Osteocyte (in vitro differentiated cells): ENCODE data around the gene CDH16. TPM values are rescaled to one million over a fixed set of nuclear protein-coding genes. Genes with fewer than 3 reads are reported as not detected.

ENCODE experiments used
- DNase-seq: peaks from one replicate; pipeline ENCODE4 v3.0.0; 2021; ENCODE audit warnings: mixed read lengths; ENCODE audit not compliant: unreplicated experiment; ENCODE audit errors: extremely low spot score
- H3K27ac Mint-ChIP-seq: one replicate; pipeline ENCODE4 v1.8.0; 2021; ENCODE audit warnings: mild to moderate bottlenecking, mixed read lengths; ENCODE audit not compliant: unreplicated experiment
- H3K27me3 Mint-ChIP-seq: one replicate; pipeline ENCODE4 v1.8.0; 2021; ENCODE audit warnings: mixed read lengths; ENCODE audit not compliant: unreplicated experiment
- H3K36me3 Mint-ChIP-seq: one replicate; pipeline ENCODE4 v1.8.0; 2021; ENCODE audit warnings: mixed read lengths; ENCODE audit not compliant: unreplicated experiment
- H3K4me1 Mint-ChIP-seq: one replicate; pipeline ENCODE4 v1.8.0; 2021; ENCODE audit warnings: mixed read lengths; ENCODE audit not compliant: unreplicated experiment
- H3K4me3 Mint-ChIP-seq: one replicate; pipeline ENCODE4 v1.8.0; 2021; ENCODE audit warnings: mild to moderate bottlenecking, moderate library complexity, mixed read lengths; ENCODE audit not compliant: unreplicated experiment
- H3K9me3 Mint-ChIP-seq: one replicate; pipeline ENCODE4 v1.8.0; 2021; ENCODE audit warnings: mixed read lengths; ENCODE audit not compliant: unreplicated experiment
- total RNA-seq: library from RNA; stranded (reverse); gene quantifications from 2 replicates; pipeline ENCODE4 v1.2.1, GENCODE V29; 2021
- TF ChIP-seq, protein P1 (sequence below): fragments of 200-600 bp; sonication (generic); IDR thresholded peaks from 2 replicates; pipeline ENCODE4 v1.5.0; 2021; ENCODE audit warnings: antibody characterized with exemption, mild to moderate bottlenecking, moderate library complexity

CDH16 gene
- total RNA-seq, 1 donor from 2014 or later: not detected

DNA sequence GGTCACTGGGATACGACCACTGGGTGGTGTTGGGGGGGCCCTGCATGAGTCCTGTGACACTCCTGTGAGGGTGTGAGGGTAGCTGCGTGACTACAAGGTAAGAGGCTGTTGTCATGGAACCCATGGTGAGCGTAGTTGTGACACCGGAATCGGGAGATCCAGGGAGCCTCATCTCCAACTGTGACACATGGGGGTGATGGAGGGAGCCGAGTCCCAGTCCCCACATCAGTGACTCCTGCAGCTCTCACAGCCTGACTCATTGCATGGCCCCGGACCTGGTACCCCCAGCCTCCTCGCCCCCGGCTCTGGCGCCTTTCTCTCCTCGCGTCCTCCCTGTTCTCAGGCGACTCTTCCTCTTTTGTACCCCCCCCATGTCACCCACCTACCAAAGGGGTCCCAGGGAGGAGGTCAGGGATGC, 14.2 kb downstream of the CDH16 start:
- no peak overlapping the region for H3K4me3 Mint-ChIP-seq
- no peak overlapping the region for H3K27ac Mint-ChIP-seq

DNA sequence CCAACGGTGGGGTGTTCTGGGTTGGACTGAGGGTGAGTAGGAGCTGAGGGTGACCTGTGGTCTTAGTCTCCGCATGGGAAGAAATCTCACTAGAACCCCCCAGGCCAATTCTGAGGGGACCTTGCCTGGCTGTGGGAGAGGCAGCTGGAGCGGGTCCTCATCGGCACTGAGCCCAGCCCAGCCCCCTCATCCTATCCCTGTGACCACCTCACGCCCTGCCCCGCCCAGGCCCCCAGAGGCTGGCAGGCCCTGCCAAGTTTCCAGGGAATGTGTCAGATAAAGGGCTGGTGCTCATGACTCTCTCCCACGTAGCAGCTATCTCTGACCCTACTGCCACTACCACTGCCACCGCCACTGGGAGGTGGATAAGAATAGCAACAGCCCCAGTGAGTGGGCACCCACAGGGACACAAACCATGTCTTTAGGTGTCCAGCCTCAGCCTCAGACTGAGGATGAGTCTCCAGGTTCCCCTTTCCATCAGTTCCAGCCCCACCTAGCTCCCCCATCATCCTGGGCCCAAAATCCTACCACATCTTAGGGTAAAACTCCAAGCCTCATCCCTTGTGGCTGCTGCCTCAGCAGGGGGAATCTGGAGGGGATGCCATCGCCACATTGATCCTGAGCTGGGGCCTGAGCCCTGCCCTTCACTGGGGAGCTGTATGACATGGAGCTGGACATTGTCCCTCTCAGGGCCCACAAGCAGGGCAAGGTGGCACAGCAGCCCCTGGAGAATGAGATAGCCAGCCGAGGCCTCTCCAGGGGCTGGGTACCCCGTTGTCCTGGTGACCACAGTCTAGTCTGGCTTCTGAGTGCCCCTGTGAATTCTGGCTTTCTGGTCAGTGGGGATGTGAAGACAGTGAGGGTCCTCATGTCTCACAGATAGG, 14.9 kb downstream of the CDH16 start:
- TF ChIP-seq, protein P1, sequence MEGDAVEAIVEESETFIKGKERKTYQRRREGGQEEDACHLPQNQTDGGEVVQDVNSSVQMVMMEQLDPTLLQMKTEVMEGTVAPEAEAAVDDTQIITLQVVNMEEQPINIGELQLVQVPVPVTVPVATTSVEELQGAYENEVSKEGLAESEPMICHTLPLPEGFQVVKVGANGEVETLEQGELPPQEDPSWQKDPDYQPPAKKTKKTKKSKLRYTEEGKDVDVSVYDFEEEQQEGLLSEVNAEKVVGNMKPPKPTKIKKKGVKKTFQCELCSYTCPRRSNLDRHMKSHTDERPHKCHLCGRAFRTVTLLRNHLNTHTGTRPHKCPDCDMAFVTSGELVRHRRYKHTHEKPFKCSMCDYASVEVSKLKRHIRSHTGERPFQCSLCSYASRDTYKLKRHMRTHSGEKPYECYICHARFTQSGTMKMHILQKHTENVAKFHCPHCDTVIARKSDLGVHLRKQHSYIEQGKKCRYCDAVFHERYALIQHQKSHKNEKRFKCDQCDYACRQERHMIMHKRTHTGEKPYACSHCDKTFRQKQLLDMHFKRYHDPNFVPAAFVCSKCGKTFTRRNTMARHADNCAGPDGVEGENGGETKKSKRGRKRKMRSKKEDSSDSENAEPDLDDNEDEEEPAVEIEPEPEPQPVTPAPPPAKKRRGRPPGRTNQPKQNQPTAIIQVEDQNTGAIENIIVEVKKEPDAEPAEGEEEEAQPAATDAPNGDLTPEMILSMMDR: no peak
- no peaks in the 10 kb centered on the region for H3K36me3 Mint-ChIP-seq
- H3K9me3 Mint-ChIP-seq: no peaks in the 10 kb centered on the region
- no peak for DNase-seq
- peaks cover 16% of the 10 kb centered on the region for H3K4me1 Mint-ChIP-seq
- H3K27ac Mint-ChIP-seq: no peak overlapping the region
- H3K27me3 Mint-ChIP-seq: peaks cover 11% of the 10 kb centered on the region
- no peak overlapping the region for H3K4me3 Mint-ChIP-seq

More for the DNA sequence above, 14.2 kb downstream of the CDH16 start:
- H3K9me3 Mint-ChIP-seq: no peaks in the 10 kb centered on the region
- TF ChIP-seq, protein P1: no peak
- no peak for DNase-seq
- peaks cover 11% of the 10 kb centered on the region for H3K27me3 Mint-ChIP-seq
- peaks cover 14% of the 10 kb centered on the region for H3K4me1 Mint-ChIP-seq
- no peaks in the 10 kb centered on the region for H3K36me3 Mint-ChIP-seq

DNA sequence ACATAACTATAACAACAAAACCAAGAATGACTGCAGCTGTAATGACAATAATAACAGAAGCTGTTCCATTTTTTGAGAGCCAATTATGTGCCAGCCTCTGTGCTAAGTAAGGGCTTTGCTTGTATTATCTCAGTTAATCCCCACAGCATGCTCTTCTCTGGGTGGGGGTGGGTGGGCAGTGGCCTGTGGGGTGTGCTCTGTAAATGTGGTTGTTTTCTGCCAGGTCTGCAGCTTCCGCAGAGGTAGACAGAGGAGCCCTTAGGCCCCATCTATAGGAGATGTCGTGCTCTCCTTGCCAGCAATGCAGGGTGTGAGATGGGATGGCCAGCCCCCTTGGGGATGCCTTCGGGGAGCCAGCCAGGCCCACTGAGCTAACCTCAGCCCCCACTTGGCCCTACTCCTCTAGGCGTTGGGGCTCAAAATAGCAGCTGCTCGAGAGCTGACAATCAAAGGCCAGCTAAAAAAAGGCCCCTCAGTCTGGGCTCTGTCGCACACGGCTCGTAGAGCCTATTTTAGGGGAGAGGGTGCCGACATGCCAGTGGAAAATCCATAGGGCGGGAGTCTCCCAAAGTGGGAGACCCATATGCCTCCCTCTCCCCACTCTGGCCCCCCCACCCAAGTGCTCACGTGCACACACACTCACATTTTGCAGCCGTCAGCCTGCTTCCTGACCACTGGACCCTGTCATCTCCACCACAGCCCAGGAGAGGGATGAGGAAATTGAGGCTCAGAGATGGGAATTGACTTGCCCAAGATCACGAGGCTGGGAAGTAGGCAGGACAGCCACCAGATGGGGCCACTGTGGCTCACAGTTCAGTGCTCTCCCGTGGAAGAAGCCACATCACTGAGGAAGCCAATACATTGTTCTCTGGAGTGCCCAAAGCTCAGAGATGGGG, 15.8 kb downstream of the CDH16 start:
- Mint-ChIP-seq H3K4me3 (no peak overlapping the region), H3K36me3 (no peaks in the 10 kb centered on the region), H3K9me3 (no peaks in the 10 kb centered on the region), H3K4me1 (peaks cover 17% of the 10 kb centered on the region), H3K27ac (no peak overlapping the region), H3K27me3 (peaks cover 4% of the 10 kb centered on the region)
- TF ChIP-seq, protein P1: no peak
- no peak for DNase-seq

DNA sequence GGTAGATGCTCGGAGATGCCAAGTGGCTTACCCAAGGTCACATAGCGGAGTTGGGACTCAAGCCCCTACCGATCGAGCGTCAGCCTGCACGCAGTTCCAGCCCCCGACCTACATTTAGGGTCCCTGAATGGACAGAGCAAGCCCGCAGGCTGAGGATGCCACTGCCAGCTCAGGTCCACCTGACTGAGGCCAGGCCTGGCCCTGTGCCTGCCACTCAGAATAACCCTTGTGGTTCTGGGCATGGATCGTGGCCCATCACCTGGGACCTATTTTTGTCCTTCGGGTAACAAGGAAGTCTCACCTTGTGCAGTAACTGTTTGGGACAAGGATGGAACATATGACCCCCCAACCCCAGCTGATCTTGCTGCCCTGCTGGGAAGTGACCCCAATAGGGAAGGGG, 17.1 kb downstream of the CDH16 start:
- no peak overlapping the region for H3K27ac Mint-ChIP-seq
- H3K36me3 Mint-ChIP-seq: no peaks in the 10 kb centered on the region
- DNase-seq: no peak
- peaks cover 2% of the 10 kb centered on the region for H3K27me3 Mint-ChIP-seq
- H3K4me3 Mint-ChIP-seq: no peak overlapping the region
- H3K9me3 Mint-ChIP-seq: no peaks in the 10 kb centered on the region
- peaks cover 17% of the 10 kb centered on the region for H3K4me1 Mint-ChIP-seq
- TF ChIP-seq, protein P1: no peak
